SK-N-SH treated with all-trans-retinoic acid at 6 μM for 48 hours (cell line): ENCODE results near the gene SVIL.

Experiments
- ATAC-seq: fragments of 200-7000 bp; cut with Tn5 transposase; 3 replicates; pipeline ENCODE4 v1.9.1; 2020; ENCODE audit warnings: mild to moderate bottlenecking, moderate library complexity
- ARNTL ChIP-seq: fragments of 450-650 bp; formaldehyde crosslinking; IDR thresholded peaks from 2 replicates; pipeline ENCODE4 v1.5.0; 2020; ENCODE audit warnings: low read depth, mild to moderate bottlenecking, moderate library complexity, borderline replicate concordance
- BACH2 ChIP-seq: fragments of 250-450 bp; sonication (Bioruptor Pico); IDR thresholded peaks from 2 replicates; pipeline ENCODE4 v1.9.0; 2021; ENCODE audit warnings: mild to moderate bottlenecking, borderline replicate concordance
- CSDC2 ChIP-seq: fragments of 250-450 bp; sonication (Bioruptor Pico); IDR thresholded peaks from 2 replicates; pipeline ENCODE4 v1.5.0; 2020; ENCODE audit warnings: mild to moderate bottlenecking, moderate library complexity
- ESRRG ChIP-seq: fragments of 250-450 bp; sonication (Bioruptor Pico); IDR thresholded peaks from 2 replicates; pipeline ENCODE4 v1.6.1; 2021; ENCODE audit warnings: mild to moderate bottlenecking
- GLIS3 ChIP-seq: fragments of 250-450 bp; sonication (Bioruptor Pico); IDR thresholded peaks from 2 replicates; pipeline ENCODE4 v1.5.0; 2020; ENCODE audit warnings: mild to moderate bottlenecking, moderate library complexity
- ISL1 ChIP-seq: fragments of 250-450 bp; sonication (Bioruptor Pico); IDR thresholded peaks from 2 replicates; pipeline ENCODE4 v2.1.2; 2022; ENCODE audit warnings: mild to moderate bottlenecking, moderate library complexity
- OSR1 ChIP-seq: fragments of 250-450 bp; sonication (Bioruptor Pico); IDR thresholded peaks from 2 replicates; pipeline ENCODE4 v1.8.0; 2022; ENCODE audit warnings: moderate library complexity, mild to moderate bottlenecking, inconsistent platforms
- PPARA ChIP-seq: fragments of 250-450 bp; sonication (Bioruptor Pico); IDR thresholded peaks from 2 replicates; pipeline ENCODE4 v1.5.0; 2020; ENCODE audit warnings: mild to moderate bottlenecking, borderline replicate concordance
- TCF4 ChIP-seq: fragments of 250-450 bp; sonication (Bioruptor Pico); IDR thresholded peaks from 2 replicates; pipeline ENCODE4 v1.8.0; 2021; ENCODE audit warnings: mild to moderate bottlenecking, moderate library complexity, borderline replicate concordance
- TOX ChIP-seq: fragments of 250-450 bp; sonication (Bioruptor Pico); IDR thresholded peaks from 2 replicates; pipeline ENCODE4 v1.8.0; 2021; ENCODE audit warnings: mild to moderate bottlenecking, moderate library complexity, borderline replicate concordance
- ZC3H10 ChIP-seq: fragments of 250-450 bp; sonication (Bioruptor Pico); IDR thresholded peaks from 2 replicates; pipeline ENCODE4 v1.5.1; 2021; ENCODE audit warnings: mild to moderate bottlenecking, moderate library complexity
- ZFP3 ChIP-seq: fragments of 250-450 bp; sonication (Bioruptor Pico); IDR thresholded peaks from 2 replicates; pipeline ENCODE4 v1.5.0; 2020; ENCODE audit warnings: mild to moderate bottlenecking, moderate library complexity
- ZFP30 ChIP-seq: fragments of 450-650 bp; formaldehyde crosslinking; IDR thresholded peaks from 2 replicates; pipeline ENCODE4 v1.5.0; 2022; ENCODE audit warnings: mild to moderate bottlenecking, moderate library complexity
- ZNF565 ChIP-seq: fragments of 450-650 bp; formaldehyde crosslinking; conservative IDR thresholded peaks from 2 replicates; pipeline ENCODE4 v1.5.0; 2020; ENCODE audit warnings: low read depth, mild to moderate bottlenecking, moderate library complexity
- ZNF70 ChIP-seq: fragments of 450-650 bp; formaldehyde crosslinking; IDR thresholded peaks from 2 replicates; pipeline ENCODE4 v1.5.0; 2020; ENCODE audit warnings: mild to moderate bottlenecking, moderate library complexity
- ZNF8 ChIP-seq: fragments of 450-650 bp; formaldehyde crosslinking; IDR thresholded peaks from 2 replicates; pipeline ENCODE4 v1.5.0; 2020; ENCODE audit warnings: mild to moderate bottlenecking, moderate library complexity
- TF ChIP-seq, protein P1 (sequence below): fragments of 250-450 bp; sonication (Bioruptor Pico); IDR thresholded peaks from 2 replicates; pipeline ENCODE4 v1.5.1; 2021; ENCODE audit warnings: mild to moderate bottlenecking, moderate library complexity
- TF ChIP-seq, protein P2 (sequence below): fragments of 250-450 bp; sonication (Bioruptor Pico); IDR thresholded peaks from 2 replicates; pipeline ENCODE4 v1.5.1; 2020; ENCODE audit warnings: low read depth, mild to moderate bottlenecking, moderate library complexity
- TF ChIP-seq, protein P3 (sequence below): fragments of 250-450 bp; sonication (Bioruptor Pico); IDR thresholded peaks from 2 replicates; pipeline ENCODE4 v1.5.0; 2020; ENCODE audit warnings: mild to moderate bottlenecking, moderate library complexity

Gene SVIL

DNA sequence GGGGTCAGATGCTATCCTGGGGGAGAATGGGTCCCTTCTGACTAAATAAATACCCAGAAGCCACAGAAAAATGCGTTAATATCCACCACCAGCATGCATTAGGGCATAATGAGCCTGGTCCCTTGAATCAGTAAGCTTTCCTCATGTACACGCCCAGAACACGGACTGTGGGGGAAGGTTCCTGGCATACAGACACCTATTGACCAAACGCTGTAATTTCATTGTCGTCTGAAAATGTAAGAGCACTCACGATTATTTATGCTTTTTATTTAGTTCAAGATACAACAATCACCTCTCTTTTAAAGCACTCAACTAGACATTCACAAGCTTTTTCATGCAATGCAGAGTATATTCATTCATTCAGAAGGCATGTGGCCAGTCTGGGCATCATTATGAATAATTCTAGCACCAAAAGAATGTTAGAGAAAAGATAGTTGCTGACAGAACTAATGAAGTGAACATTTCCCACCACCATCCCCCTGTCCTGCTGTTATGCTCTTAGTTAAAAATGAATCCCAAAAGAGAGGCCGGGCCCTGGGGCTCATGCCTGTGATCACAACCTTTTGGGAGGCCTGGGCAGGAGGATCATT lies 101.0 kb downstream of the SVIL start:
- no peak for ATAC-seq
- TF ChIP-seq GLIS3 (CRISPR knock-in tag), result no peak
- TF ChIP-seq BACH2 (CRISPR knock-in tag), result no peak
- TF ChIP-seq TCF4 (CRISPR knock-in tag), result no peak
- TF ChIP-seq ZNF565, result no peak
- no peak for TF ChIP-seq ESRRG (CRISPR knock-in tag)
- no peak for TF ChIP-seq CSDC2 (CRISPR knock-in tag)
- no peak for TF ChIP-seq ZFP30 (CRISPR knock-in tag)
- TF ChIP-seq TOX (CRISPR knock-in tag), result no peak
- no peak for TF ChIP-seq PPARA
- no peak for TF ChIP-seq ZC3H10 (CRISPR knock-in tag)
- TF ChIP-seq ISL1 (CRISPR knock-in tag), result no peak
- TF ChIP-seq ZFP3, result no peak
- TF ChIP-seq ARNTL (CRISPR knock-in tag), result no peak
- TF ChIP-seq, protein P1, sequence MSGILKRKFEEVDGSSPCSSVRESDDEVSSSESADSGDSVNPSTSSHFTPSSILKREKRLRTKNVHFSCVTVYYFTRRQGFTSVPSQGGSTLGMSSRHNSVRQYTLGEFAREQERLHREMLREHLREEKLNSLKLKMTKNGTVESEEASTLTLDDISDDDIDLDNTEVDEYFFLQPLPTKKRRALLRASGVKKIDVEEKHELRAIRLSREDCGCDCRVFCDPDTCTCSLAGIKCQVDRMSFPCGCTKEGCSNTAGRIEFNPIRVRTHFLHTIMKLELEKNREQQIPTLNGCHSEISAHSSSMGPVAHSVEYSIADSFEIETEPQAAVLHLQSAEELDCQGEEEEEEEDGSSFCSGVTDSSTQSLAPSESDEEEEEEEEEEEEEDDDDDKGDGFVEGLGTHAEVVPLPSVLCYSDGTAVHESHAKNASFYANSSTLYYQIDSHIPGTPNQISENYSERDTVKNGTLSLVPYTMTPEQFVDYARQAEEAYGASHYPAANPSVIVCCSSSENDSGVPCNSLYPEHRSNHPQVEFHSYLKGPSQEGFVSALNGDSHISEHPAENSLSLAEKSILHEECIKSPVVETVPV (CRISPR knock-in tag), result no peak
- TF ChIP-seq, all 23 proteins: peak for 0

DNA sequence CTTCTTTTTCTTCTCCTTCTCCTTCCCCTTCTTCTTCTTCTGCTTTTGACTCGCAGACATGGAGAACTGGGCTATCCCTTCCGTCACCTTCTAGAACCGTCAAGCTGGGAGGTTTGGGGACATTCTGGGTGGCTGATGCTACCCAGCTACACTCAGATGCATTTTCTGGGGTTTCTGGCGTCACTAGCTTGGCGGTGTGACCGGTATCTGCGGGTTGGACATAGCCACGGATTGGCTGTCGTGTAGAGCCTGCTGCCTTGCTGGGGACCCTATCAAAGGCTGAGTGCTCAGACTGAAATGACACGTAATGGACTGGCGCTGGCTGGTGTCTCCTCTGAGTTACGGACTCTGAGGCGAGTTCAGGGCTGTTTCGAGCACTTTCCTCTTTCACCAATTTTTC lies 101.7 kb downstream of the SVIL start:
- TF ChIP-seq ZNF8 (CRISPR knock-in tag), result no peak
- TF ChIP-seq, protein P1 (CRISPR knock-in tag), result no peak
- no peak for ATAC-seq

DNA sequence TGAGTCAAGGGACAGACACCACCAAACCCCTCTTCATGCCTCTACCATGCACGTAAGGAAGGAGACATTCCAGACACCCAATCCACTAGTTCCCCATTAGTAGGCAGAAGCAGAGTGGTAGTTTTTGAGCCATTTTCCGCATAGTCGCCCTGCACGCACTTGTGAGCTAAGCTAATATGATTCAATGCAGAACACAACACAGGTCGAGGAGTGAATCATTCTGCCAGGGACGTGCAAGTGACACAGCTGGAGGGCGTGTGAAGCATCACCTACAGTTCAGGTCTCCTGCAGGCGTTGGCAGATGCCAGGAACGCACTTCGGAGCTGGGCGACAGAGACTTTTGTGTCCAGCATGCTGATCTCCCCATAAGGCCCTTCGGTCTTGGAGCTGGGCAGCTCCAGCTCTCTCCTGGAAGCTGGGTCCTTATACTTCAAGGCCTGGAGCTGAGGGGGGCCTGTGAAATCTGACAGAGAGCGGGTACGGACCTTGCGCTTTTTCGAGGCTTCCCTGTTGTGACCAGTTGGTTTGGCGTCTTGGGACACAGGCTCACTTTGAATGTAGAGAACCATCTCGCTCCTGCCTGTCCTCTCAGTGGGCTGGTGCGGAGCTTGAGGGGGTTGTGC lies 102.4 kb downstream of the SVIL start:
- TF ChIP-seq, protein P2, sequence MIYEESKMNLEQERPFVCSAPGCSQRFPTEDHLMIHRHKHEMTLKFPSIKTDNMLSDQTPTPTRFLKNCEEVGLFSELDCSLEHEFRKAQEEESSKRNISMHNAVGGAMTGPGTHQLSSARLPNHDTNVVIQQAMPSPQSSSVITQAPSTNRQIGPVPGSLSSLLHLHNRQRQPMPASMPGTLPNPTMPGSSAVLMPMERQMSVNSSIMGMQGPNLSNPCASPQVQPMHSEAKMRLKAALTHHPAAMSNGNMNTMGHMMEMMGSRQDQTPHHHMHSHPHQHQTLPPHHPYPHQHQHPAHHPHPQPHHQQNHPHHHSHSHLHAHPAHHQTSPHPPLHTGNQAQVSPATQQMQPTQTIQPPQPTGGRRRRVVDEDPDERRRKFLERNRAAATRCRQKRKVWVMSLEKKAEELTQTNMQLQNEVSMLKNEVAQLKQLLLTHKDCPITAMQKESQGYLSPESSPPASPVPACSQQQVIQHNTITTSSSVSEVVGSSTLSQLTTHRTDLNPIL (CRISPR knock-in tag), result no peak
- no peak for TF ChIP-seq ZFP3
- TF ChIP-seq ZNF70 (CRISPR knock-in tag), result no peak
- TF ChIP-seq, protein P1 (CRISPR knock-in tag), result no peak
- TF ChIP-seq OSR1 (CRISPR knock-in tag), result no peak
- no peak for TF ChIP-seq ZNF8 (CRISPR knock-in tag)
- TF ChIP-seq ARNTL (CRISPR knock-in tag), result no peak
- TF ChIP-seq ESRRG (CRISPR knock-in tag), result no peak
- TF ChIP-seq, protein P3, sequence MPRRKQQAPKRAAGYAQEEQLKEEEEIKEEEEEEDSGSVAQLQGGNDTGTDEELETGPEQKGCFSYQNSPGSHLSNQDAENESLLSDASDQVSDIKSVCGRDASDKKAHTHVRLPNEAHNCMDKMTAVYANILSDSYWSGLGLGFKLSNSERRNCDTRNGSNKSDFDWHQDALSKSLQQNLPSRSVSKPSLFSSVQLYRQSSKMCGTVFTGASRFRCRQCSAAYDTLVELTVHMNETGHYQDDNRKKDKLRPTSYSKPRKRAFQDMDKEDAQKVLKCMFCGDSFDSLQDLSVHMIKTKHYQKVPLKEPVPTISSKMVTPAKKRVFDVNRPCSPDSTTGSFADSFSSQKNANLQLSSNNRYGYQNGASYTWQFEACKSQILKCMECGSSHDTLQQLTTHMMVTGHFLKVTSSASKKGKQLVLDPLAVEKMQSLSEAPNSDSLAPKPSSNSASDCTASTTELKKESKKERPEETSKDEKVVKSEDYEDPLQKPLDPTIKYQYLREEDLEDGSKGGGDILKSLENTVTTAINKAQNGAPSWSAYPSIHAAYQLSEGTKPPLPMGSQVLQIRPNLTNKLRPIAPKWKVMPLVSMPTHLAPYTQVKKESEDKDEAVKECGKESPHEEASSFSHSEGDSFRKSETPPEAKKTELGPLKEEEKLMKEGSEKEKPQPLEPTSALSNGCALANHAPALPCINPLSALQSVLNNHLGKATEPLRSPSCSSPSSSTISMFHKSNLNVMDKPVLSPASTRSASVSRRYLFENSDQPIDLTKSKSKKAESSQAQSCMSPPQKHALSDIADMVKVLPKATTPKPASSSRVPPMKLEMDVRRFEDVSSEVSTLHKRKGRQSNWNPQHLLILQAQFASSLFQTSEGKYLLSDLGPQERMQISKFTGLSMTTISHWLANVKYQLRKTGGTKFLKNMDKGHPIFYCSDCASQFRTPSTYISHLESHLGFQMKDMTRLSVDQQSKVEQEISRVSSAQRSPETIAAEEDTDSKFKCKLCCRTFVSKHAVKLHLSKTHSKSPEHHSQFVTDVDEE, result no peak
- TF ChIP-seq ZFP30 (CRISPR knock-in tag), result no peak
- no peak for TF ChIP-seq GLIS3 (CRISPR knock-in tag)

More for the DNA sequence above, 102.4 kb downstream of the SVIL start:
- ATAC-seq, result no peak
